Activated T-cell treated with anti-CD3 and anti-CD28 coated beads, Interleukin-2, amount 50 U/mL, for 72 hours (primary cell): ENCODE measurements around the gene HTR3C. TPM values are rescaled to one million over a fixed set of nuclear protein-coding genes. Genes with fewer than 3 reads are reported as not detected.
"Not testable (repeated sequence)": the region's sequence is repeated elsewhere in the genome, so short reads cannot be mapped to it uniquely, and the experiment has no call there.

Experiments
- ATAC-seq, 2 donors: fragments of 150-1000 bp; cut with Tn5 transposase; replicated peaks in 1 of 2; 2 replicates each; pipeline ENCODE4 v1.10.0; 2021; ENCODE audit warnings: moderate library complexity in 2 of 2, mild to moderate bottlenecking in 1 of 2
- DNase-seq, 2 donors: peaks; one replicate each; pipeline ENCODE4 v3.0.0; 2021 to 2022; ENCODE audit warnings: mixed read lengths in 1 of 2
- H3K27ac Mint-ChIP-seq: one replicate; pipeline ENCODE4 v1.8.0; 2022; ENCODE audit warnings: mild to moderate bottlenecking, moderate library complexity, mixed read lengths
- H3K27me3 Mint-ChIP-seq: one replicate; pipeline ENCODE4 v1.8.0; 2022; ENCODE audit warnings: low read depth, mixed read lengths
- H3K36me3 Mint-ChIP-seq, 2 donors: one replicate each; pipeline ENCODE4 v1.8.0; 2022; ENCODE audit warnings: mixed read lengths in 2 of 2, mild to moderate bottlenecking in 1 of 2; ENCODE audit not compliant: insufficient read depth in 2 of 2
- H3K4me1 Mint-ChIP-seq: one replicate; pipeline ENCODE4 v1.8.0; 2022; ENCODE audit warnings: low read depth, mixed read lengths
- H3K4me3 Mint-ChIP-seq, 2 donors: one replicate each; pipeline ENCODE4 v1.8.0; 2022; ENCODE audit warnings: mild to moderate bottlenecking in 2 of 2, mixed read lengths in 2 of 2, moderate library complexity in 2 of 2
- H3K9me3 Mint-ChIP-seq, 2 donors: one replicate each; pipeline ENCODE4 v1.8.0; 2022; ENCODE audit warnings: mixed read lengths in 2 of 2
- total RNA-seq, 2 donors: library from RNA; stranded (reverse); gene quantifications; one replicate each; pipeline ENCODE4 v1.2.3, GENCODE V29; 2022

HTR3C gene, protein sequence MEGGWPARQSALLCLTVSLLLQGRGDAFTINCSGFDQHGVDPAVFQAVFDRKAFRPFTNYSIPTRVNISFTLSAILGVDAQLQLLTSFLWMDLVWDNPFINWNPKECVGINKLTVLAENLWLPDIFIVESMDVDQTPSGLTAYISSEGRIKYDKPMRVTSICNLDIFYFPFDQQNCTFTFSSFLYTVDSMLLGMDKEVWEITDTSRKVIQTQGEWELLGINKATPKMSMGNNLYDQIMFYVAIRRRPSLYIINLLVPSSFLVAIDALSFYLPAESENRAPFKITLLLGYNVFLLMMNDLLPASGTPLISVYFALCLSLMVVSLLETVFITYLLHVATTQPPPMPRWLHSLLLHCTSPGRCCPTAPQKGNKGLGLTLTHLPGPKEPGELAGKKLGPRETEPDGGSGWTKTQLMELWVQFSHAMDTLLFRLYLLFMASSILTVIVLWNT
- total RNA-seq, result not detected

DNA sequence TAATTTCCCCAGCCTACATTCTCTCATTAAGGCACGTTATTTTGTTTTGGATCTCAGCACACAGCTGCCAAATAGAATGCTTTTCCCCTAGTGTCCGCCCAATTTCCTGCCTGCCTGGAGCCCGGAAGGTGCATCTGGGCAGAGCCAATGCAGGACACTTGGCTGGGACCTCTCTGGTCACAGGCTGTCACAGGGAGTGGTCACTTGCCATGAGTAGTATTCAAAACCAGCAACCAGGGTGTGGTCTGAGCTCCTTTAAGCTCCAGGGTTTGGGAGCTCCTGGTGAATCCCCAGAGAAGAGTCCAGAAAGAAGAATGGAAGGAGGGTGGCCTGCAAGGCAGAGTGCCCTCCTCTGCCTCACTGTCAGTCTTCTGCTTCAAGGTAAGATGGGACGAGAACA is at the start of gene HTR3C:
Gene HTR3C, plus strand, starts transcription at position 281 of the 400 bp plus-strand sequence. Its CDS starts 34 bp downstream, at position 315.
- no peaks in the 10 kb centered on the region for H3K4me1 Mint-ChIP-seq
- DNase-seq (no peak), ATAC-seq (no peak)
- H3K36me3 Mint-ChIP-seq, result no peaks in the 10 kb centered on the region
- no peaks in the 10 kb centered on the region for H3K9me3 Mint-ChIP-seq
- H3K4me3 Mint-ChIP-seq, result no peak within 1 kb of the TSS
- H3K27ac Mint-ChIP-seq, result no peak within 1 kb of the TSS
- H3K27me3 Mint-ChIP-seq, result peaks cover 16% of the 10 kb centered on the region

DNA sequence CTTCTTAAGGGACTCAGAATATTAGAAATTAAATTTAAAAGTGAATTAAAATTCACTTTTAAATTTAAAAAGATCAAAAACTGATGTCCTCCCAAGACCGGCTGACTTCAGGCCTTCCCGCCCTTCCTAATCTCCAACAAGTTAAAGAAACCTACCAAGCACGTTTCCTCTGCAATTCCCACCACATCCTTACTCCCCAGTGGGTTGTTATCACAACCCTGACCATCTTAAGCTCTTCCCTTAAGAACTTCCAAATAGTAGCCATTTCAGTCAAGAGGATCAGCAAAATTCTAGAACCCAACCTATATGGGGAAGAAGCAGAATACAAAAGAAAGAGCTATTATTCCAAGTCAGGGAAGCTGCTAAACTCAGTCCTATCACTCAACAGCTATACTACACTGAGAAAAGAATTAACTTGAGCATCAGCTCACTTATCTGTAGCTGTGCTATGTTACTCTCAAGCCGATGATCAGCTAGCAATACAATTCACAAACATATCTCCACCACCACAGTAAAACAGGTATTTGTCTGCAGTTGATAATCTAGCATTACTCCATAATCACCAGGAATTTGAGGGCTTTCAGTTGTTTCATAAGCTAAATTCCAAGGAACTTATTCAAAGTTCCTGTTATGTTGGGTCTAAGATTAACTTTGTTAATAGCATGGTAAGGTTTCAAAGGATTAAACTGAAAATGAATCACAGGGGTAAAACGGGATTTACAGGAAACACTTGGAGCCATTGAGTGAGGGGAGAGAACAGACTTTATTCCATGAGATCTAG is 49.5 kb upstream of the HTR3C start:
- no peaks in the 10 kb centered on the region for H3K27me3 Mint-ChIP-seq
- no peak overlapping the region for H3K4me3 Mint-ChIP-seq
- no peaks in the 10 kb centered on the region for H3K9me3 Mint-ChIP-seq
- H3K27ac Mint-ChIP-seq, result no peak overlapping the region
- no peak for ATAC-seq
- H3K4me1 Mint-ChIP-seq, result peaks cover 12% of the 10 kb centered on the region
- peaks cover 0 to 2% of the 10 kb centered on the region in 2 donors for H3K36me3 Mint-ChIP-seq
- no peak for DNase-seq

DNA sequence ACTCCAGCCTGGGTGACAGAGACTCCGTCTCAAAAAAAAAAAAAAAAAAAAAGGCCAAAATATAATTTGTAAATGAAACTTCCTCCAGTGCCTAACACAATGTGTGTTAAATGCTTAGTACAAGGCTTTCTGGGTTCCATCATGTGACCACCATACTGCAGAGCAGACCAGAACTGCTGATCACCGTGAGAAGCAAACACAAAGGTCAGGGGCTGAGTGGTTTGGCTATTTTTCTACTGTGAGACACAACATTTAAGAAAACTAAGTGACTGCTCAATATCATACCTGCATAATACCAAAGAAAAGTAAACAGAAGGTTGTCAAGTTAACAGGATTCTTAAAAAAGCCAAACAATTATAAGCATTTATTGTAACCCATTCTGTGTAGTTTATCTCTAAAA is 48.4 kb upstream of the HTR3C start:
- Mint-ChIP-seq H3K4me3 (no peak overlapping the region), H3K36me3 (peaks cover 0 to 2% of the 10 kb centered on the region in 2 donors), H3K27ac (no peak overlapping the region), H3K4me1 (peaks cover 12% of the 10 kb centered on the region), H3K27me3 (no peaks in the 10 kb centered on the region), H3K9me3 (no peaks in the 10 kb centered on the region)
- ATAC-seq (no peak), DNase-seq (no peak)

DNA sequence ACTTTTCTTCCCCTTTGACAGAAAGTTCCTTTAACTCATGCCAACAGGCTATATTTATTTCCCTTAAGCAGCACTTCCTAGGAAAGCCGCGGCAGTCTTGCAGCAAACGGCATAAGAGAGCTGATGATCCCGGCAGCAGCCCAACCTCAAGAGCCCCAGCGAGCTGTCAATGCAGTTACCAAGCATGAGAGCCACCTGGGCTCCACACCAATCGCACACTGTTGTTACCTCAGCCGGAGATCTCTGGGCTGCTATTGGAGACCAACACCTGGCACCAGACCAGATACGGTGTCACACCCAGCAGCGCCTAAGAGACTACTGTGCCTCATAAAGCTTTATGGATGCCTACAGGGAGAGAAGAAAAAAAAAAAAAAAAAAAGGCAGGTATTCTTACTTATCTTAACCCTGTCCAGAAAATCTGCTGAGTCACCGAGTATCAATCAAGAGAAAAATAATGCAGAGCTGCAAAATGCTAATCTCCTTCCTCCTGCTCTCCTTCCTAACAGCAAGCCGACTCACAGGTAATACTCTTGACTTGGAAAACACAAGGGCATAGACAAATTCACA is 46.8 kb upstream of the HTR3C start:
- Mint-ChIP-seq H3K27me3 (no peaks in the 10 kb centered on the region), H3K4me1 (peaks cover 12% of the 10 kb centered on the region), H3K36me3 (peaks cover 0 to 3% of the 10 kb centered on the region in 2 donors), H3K9me3 (no peaks in the 10 kb centered on the region), H3K4me3 (peak overlapping the region; percentile 19 to 53), H3K27ac (no peak overlapping the region)
- peak; percentile 5 to 34 for DNase-seq
- ATAC-seq, result peak; percentile 55 to 79

DNA sequence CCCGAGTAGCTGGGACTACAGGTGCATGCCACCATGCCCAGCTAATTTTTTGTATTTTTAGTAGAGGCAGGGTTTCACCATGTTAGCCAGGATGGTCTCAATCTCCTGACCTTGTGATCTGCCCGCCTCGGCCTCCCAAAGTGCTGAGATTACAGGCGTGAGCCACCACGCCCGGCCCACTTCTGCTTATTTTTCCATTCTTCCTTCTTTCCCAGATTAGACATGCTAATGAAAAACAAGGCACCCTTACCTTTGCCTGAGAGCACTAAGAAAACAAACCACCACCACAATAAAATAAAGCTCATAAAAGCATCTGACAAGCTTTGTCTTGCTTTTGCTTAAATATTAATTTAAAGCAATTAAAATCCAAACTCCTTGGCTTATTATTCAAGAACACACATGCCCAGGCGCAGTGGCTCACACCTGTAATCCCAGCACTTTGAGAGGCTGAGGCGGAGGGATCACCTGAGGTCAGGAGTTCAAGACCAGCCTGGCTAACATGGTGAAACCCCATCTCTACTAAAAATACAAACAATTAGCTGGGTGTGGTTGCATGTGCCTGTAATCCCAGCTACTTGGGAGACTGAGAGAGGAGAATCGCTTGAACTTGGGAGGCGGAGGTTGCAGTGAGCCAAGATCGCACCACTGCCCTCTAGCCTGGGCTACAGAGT is 45.6 kb upstream of the HTR3C start:
- DNase-seq, H3K4me3 Mint-ChIP-seq, ATAC-seq, H3K36me3 Mint-ChIP-seq, H3K9me3 Mint-ChIP-seq, H3K27ac Mint-ChIP-seq, H3K27me3 Mint-ChIP-seq: not testable (repeated sequence)
- peaks cover 12% of the 10 kb centered on the region for H3K4me1 Mint-ChIP-seq

DNA sequence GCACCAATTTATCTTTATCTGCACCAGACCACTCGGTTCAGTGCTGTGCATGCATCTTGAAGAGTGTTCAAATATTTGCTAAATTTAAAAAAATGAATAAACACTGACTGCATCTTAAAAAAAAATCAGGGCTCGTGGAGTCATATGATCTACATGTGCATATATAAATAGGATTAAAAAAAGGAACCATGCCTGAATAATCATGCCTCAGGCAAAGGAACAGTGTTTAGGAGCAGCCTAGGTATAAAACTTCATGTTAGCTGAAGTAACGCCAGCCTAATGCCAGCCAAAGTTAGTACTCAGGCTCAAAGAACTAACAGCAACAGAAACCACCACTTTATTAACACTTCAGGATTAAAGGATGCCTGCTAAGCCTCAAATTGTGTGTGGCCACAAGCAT is 44.7 kb upstream of the HTR3C start:
- DNase-seq (no peak), ATAC-seq (no peak)
- peaks cover 3 to 4% of the 10 kb centered on the region in 2 donors for H3K36me3 Mint-ChIP-seq
- H3K4me1 Mint-ChIP-seq, result peaks cover 12% of the 10 kb centered on the region
- no peak overlapping the region for H3K27ac Mint-ChIP-seq
- no peaks in the 10 kb centered on the region for H3K9me3 Mint-ChIP-seq
- H3K4me3 Mint-ChIP-seq, result no peak overlapping the region
- H3K27me3 Mint-ChIP-seq, result no peaks in the 10 kb centered on the region

DNA sequence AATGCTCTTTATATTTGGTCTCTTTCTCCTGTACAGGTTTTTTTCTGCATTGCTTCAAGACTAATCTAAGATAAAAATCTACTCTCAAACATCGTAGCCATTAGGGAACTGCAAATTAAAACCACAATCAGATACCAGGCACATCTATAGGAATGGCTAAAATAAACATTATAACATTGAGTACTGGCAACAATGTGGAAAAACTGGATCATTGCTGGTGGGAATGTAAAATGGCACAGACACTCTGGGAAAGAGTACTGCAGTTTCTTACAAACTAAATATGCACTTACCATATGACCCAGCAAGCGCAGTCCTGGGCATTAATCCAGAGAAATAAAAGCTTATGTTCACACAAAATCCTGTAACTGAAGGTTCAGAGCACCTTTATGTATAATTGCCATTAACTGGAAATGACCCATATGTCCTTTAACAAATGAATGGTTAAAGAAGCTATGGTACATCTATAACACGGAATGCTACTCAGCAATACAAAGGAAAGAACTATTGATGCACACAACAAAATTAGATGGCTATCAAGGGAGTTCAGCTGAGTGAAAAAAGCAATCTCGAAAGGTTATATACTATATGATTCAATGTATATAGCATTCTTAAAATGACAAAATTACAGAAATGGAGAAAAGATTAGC is 41.5 kb upstream of the HTR3C start:
- Mint-ChIP-seq H3K36me3 (peaks cover 3 to 7% of the 10 kb centered on the region in 2 donors), H3K9me3 (no peaks in the 10 kb centered on the region), H3K4me3 (no peak overlapping the region), H3K27me3 (no peaks in the 10 kb centered on the region), H3K27ac (no peak overlapping the region), H3K4me1 (peaks cover 18% of the 10 kb centered on the region)
- DNase-seq (no peak), ATAC-seq (no peak)

DNA sequence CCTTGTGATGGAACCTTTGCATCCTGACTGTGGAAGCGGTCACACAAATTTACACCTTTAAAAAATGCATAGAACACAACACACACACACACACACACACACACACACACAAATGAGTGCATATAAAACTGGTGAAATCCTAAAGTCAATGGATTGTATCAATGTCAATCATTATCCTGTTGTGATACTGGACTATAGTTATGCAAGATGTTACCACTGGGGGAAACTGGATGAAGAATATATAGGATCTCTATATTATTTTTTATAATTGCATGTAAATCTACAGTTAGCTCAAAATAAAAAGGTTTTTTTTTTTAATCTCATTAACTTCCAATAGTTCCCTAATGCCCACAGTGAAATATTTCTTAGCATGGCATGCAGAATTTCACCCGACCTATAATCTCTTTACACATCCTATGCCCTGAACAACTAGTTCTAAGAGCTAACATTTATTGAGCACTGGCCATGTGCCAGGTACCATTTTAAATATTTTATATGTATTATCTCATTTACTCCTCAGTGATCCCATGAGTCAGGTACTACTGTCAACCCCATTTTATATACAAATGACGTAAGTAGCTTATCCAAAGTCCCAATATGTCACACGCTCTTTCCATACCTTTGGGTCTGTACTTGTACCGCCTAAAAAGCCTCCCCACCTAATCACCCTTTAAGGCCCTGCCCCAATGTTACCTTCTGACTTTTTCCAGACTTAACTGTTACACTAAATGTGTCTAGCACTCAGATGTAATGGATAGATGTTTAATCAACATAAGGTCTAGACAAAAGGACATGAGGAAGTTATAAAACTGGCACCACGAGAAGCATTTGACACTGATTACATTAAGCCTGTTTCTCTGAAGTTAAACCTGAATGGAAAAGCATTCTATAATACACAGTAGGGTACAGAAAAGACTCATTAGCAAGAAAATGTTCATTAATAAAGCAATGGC is 40.6 kb upstream of the HTR3C start:
- no peak overlapping the region for H3K4me3 Mint-ChIP-seq
- DNase-seq (no peak), ATAC-seq (no peak)
- no peak overlapping the region for H3K27ac Mint-ChIP-seq
- H3K36me3 Mint-ChIP-seq, result peaks cover 3 to 7% of the 10 kb centered on the region in 2 donors
- no peaks in the 10 kb centered on the region for H3K9me3 Mint-ChIP-seq
- H3K4me1 Mint-ChIP-seq, result peaks cover 22% of the 10 kb centered on the region
- no peaks in the 10 kb centered on the region for H3K27me3 Mint-ChIP-seq

DNA sequence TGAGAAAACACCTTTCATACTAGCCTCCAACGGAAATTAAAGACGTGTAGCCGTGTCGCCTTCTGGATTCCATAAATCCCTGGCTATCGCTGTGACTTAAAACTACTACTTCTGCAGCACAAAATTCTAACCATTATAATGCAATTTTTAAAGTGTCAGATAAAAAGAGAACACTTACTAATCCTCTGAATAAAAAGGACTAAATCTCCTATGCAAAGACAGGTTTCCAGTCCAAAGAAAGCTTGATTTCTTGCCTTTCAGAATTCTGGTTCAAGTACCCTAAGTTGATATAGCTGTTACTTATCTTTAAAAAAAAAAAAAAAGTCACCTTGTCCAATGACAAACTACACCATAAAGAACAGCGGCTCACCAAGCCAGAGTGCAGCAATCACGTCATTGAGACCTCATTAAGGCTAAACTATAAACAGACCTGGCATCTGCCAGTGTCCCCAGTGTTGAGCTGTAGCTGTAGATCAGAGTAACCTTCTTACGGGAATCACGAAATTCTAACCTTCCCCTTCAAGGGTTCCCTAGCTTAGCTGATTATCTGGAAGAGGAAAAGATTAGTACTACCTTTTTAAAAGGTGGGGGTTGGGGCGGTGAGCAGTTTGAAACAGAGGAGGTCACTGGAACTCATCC is 37.3 kb upstream of the HTR3C start:
- ATAC-seq, result no peak
- Mint-ChIP-seq H3K27me3 (peaks cover 1% of the 10 kb centered on the region), H3K4me1 (peaks cover 32% of the 10 kb centered on the region), H3K4me3 (peak overlapping the region in 1 of 2 donors; percentile 99), H3K27ac (no peak overlapping the region), H3K36me3 (peaks cover 4 to 9% of the 10 kb centered on the region in 2 donors), H3K9me3 (no peaks in the 10 kb centered on the region)
- no peak for DNase-seq

DNA sequence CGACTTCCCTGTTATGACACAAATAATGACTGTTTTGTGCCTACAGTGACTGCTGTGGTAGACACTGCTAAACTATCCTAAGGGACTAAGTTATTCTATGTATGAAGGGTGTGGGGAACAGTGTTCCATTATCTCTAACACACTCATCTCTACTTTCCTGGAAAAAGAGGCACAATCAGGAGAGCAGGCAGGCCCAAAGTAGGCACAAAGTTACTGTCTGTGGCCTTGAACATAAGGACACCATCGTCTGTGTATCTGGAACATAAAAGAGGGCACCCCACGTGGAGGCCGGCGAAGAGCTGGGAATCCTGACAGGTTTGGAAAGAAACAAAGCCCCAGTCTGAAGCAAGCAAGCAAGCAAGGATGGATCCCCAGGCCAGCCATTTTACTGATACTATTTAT is 36.7 kb upstream of the HTR3C start:
- peaks cover 32% of the 10 kb centered on the region for H3K4me1 Mint-ChIP-seq
- H3K4me3 Mint-ChIP-seq, result peak overlapping the region; percentile 99 to 100
- no peak overlapping the region for H3K27ac Mint-ChIP-seq
- H3K27me3 Mint-ChIP-seq, result peaks cover 8% of the 10 kb centered on the region
- H3K9me3 Mint-ChIP-seq, result no peaks in the 10 kb centered on the region
- peaks cover 4 to 6% of the 10 kb centered on the region in 2 donors for H3K36me3 Mint-ChIP-seq
- no peak for ATAC-seq
- no peak for DNase-seq
